ENCODE measurements around the gene FLT3LG. TPM values are rescaled to one million over a fixed set of nuclear protein-coding genes. Genes with fewer than 3 reads are reported as not detected.
"Not testable (repeated sequence)": the region's sequence is repeated elsewhere in the genome, so short reads cannot be mapped to it uniquely, and the experiment has no call there.

FLT3LG gene
- total RNA-seq, 2 donors from 2014 or later: 2.9 to 10.7 TPM

DNA sequence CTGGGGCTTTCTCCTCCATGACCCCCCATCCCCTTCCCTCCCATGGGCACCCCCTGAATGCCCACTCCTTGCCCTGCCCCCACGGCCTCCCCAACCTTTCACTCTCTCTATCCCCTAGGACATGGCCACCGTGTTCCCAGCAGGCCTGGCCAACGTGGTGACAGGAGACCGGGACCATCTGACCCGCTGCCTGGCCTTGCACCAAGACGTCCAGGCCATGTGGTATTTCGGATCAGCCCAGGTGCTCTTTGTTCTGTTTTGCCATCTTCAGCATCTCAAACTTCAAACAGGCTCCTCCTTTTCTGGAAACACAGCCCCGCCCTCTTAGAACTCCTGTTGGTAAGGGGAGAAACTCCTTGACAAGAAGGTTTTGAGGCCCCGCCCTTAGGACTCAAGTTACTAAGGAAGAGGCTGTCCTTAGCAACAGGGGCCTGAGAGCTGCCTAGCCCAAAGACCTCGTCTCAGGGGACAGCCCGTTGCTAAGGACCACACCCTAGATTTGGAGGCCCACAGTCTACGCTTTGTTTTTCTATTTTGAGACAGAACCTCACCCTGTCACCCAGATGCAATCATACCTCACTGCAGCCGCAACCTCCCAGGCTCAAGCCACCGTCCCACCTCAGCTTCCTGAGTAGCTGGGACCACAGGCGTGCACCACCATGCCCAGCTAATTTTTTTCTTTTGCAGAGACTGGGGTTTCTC, 5.1 kb upstream of the FLT3LG start:
- WGBS: 41% methylated on average over 15 of the region's 15 CpGs
- intact Hi-C loops (cut with DNase I): no loop called here
- TF ChIP-seq POLR2A (IDR thresholded peaks at IDR 0.05): peak; percentile 24
- TF ChIP-seq POLR2AphosphoS5 (IDR thresholded peaks at IDR 0.05): peak; percentile 68
- TF ChIP-seq, protein P1, sequence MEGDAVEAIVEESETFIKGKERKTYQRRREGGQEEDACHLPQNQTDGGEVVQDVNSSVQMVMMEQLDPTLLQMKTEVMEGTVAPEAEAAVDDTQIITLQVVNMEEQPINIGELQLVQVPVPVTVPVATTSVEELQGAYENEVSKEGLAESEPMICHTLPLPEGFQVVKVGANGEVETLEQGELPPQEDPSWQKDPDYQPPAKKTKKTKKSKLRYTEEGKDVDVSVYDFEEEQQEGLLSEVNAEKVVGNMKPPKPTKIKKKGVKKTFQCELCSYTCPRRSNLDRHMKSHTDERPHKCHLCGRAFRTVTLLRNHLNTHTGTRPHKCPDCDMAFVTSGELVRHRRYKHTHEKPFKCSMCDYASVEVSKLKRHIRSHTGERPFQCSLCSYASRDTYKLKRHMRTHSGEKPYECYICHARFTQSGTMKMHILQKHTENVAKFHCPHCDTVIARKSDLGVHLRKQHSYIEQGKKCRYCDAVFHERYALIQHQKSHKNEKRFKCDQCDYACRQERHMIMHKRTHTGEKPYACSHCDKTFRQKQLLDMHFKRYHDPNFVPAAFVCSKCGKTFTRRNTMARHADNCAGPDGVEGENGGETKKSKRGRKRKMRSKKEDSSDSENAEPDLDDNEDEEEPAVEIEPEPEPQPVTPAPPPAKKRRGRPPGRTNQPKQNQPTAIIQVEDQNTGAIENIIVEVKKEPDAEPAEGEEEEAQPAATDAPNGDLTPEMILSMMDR (IDR thresholded peaks at IDR 0.05): no peak
- Histone ChIP-seq H3K4me1 (replicated peaks) (no peaks in the 10 kb centered on the region), H3K27me3 (replicated peaks; ENCODE audit: insufficient read depth) (no peaks in the 10 kb centered on the region), H3K9me3 (no peaks in the 10 kb centered on the region), H3K36me3 (no peaks in the 10 kb centered on the region), H3K27ac (peak overlapping the region; percentile 78 to 80), H3K4me3 (peak overlapping the region in 1 of 2 donors; percentile 3)
- DNase-seq (ENCODE audit: low spot score): peak; percentile 87

DNA sequence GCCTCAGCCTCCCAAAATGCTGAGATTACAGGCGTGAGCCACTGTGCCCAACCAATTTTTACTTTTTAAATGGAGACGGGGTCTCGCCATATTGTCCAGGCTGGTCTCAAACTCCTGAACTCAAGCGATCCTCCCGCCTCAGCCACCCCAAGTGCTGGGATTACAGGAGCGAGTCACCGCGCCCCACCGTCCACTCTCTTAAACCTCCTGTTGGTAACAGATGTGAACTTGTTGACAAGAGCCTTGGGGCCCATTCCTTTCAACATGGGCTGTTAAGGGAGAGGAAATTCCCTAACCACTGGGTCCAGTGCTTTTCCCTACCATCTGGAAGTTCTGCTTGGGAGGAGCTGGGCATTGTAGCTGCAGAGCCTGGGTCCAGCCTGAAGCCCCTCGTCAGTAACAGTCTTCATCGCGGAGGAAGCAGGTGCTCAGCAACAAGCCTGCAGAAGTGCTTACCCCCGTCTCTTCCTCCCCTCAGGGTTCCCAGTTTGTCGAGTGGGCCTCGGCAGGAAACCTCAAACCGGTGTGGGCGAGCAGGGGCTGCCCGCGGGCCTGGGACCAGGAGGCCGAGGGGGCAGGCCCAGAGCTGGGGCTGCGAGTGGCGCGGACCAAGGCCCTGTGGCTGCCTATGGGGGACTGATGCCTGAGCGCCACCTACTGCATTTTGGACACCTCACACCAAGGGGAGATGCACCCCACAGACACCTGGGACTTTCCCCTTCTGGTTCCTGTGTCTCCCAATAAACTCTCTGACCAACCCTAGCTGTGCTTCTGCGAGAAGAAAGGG, 4.0 kb upstream of the FLT3LG start:
- Histone ChIP-seq H3K4me3 (no peak overlapping the region), H3K27ac (no peak overlapping the region), H3K27me3 (replicated peaks; ENCODE audit: insufficient read depth) (no peaks in the 10 kb centered on the region), H3K4me1 (replicated peaks) (no peaks in the 10 kb centered on the region), H3K9me3 (no peaks in the 10 kb centered on the region), H3K36me3 (no peaks in the 10 kb centered on the region)
- no peak for DNase-seq (ENCODE audit: low spot score)
- intact Hi-C loops (cut with DNase I): no loop called here
- 80% methylated on average over 25 of the region's 25 CpGs for WGBS
- TF ChIP-seq POLR2AphosphoS5 (IDR thresholded peaks at IDR 0.05) (no peak), POLR2A (IDR thresholded peaks at IDR 0.05) (no peak)
- TF ChIP-seq, protein P1 (IDR thresholded peaks at IDR 0.05): no peak

GRCh38 chr19:49470615-49470978, 3.4 kb upstream of the FLT3LG start:
- no peak overlapping the region for H3K4me3 ChIP-seq
- DNase-seq (ENCODE audit: low spot score): no peak
- WGBS: 78% methylated on average over 8 of the region's 8 CpGs
- no peak overlapping the region for H3K27ac ChIP-seq
- no peaks in the 10 kb centered on the region for H3K9me3 ChIP-seq
- H3K4me1 ChIP-seq (replicated peaks): no peaks in the 10 kb centered on the region
- TF ChIP-seq, protein P1 (IDR thresholded peaks at IDR 0.05): no peak
- TF ChIP-seq POLR2AphosphoS5 (IDR thresholded peaks at IDR 0.05): no peak
- no peaks in the 10 kb centered on the region for H3K36me3 ChIP-seq
- intact Hi-C loops (cut with DNase I): no loop called here
- H3K27me3 ChIP-seq (replicated peaks; ENCODE audit: insufficient read depth): no peaks in the 10 kb centered on the region

- 74% methylated on average over 9 of the region's 9 CpGs for WGBS
- H3K4me1 ChIP-seq (replicated peaks): no peaks in the 10 kb centered on the region
- no peaks in the 10 kb centered on the region for H3K9me3 ChIP-seq
- no peaks in the 10 kb centered on the region for H3K36me3 ChIP-seq
- intact Hi-C loops (cut with DNase I): no loop called here
- no peaks in the 10 kb centered on the region for H3K27me3 ChIP-seq (replicated peaks; ENCODE audit: insufficient read depth)
- no peak overlapping the region for H3K27ac ChIP-seq
- DNase-seq (ENCODE audit: low spot score): no peak
- no peak for TF ChIP-seq POLR2AphosphoS5 (IDR thresholded peaks at IDR 0.05)
- TF ChIP-seq, protein P1 (IDR thresholded peaks at IDR 0.05): no peak
- TF ChIP-seq POLR2A (IDR thresholded peaks at IDR 0.05): no peak
- H3K4me3 ChIP-seq: no peak overlapping the region
These were observed 1.1 kb upstream of the FLT3LG start for GRCh38 chr19:49472936-49473335.

- H3K9me3 ChIP-seq; H3K27me3 ChIP-seq (replicated peaks; ENCODE audit: insufficient read depth); H3K36me3 ChIP-seq; H3K4me3 ChIP-seq; intact Hi-C loops (cut with DNase I); DNase-seq (ENCODE audit: low spot score); H3K4me1 ChIP-seq (replicated peaks): not testable (repeated sequence)
- WGBS: 68% methylated on average over 9 of the region's 9 CpGs
- peak overlapping the region; percentile 70 to 82 for H3K27ac ChIP-seq
These were observed 531 bp upstream of the FLT3LG start for GRCh38 chr19:49473501-49473867.

Measured in prostate gland (tissue), 2 donors.